Breast epithelium (tissue), 3 donors: Measurements from ENCODE around the gene STARD5.

Source experiments
- POLR2A ChIP-seq: fragments of 450-650 bp; IDR thresholded peaks from one replicate; pipeline ENCODE4 v1.6.1; 2016; ENCODE audit warnings: antibody characterized with exemption, mild to moderate bottlenecking, moderate library complexity
- TF ChIP-seq, protein P1 (sequence below), 3 donors: fragments of 450-650 bp; IDR thresholded peaks; one replicate each; pipeline ENCODE4 v1.5.1; 2016 to 2017; ENCODE audit warnings: antibody characterized with exemption in 3 of 3, mild to moderate bottlenecking in 3 of 3, moderate library complexity in 3 of 3

DNA sequence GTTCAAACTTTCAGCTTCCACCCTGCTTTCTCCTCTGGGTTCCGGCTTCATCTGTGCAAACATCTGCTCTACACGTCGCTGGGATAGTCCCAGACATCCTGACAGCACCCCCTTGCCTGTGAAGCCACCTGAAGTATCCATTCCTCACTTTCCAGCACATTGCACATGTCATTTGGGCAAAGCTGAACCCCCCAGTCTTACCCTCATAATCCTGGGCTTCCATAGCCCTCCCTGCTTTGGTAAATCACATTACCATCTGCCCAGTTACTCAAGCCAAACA is 42.5 kb downstream of the STARD5 start:
- TF ChIP-seq, protein P1, sequence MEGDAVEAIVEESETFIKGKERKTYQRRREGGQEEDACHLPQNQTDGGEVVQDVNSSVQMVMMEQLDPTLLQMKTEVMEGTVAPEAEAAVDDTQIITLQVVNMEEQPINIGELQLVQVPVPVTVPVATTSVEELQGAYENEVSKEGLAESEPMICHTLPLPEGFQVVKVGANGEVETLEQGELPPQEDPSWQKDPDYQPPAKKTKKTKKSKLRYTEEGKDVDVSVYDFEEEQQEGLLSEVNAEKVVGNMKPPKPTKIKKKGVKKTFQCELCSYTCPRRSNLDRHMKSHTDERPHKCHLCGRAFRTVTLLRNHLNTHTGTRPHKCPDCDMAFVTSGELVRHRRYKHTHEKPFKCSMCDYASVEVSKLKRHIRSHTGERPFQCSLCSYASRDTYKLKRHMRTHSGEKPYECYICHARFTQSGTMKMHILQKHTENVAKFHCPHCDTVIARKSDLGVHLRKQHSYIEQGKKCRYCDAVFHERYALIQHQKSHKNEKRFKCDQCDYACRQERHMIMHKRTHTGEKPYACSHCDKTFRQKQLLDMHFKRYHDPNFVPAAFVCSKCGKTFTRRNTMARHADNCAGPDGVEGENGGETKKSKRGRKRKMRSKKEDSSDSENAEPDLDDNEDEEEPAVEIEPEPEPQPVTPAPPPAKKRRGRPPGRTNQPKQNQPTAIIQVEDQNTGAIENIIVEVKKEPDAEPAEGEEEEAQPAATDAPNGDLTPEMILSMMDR (IDR thresholded peaks at IDR 0.05), result no peak
- no peak for TF ChIP-seq POLR2A
